Measurements from ENCODE around the gene HORMAD2. TPM values are rescaled to one million over a fixed set of nuclear protein-coding genes. Genes with fewer than 3 reads are reported as not detected.
A peak's percentile ranks its signal among the peaks of the same experiment; 100 is the strongest.

The HORMAD2 gene
- total RNA-seq, 1 donor from 2014 or later, result not detected

DNA sequence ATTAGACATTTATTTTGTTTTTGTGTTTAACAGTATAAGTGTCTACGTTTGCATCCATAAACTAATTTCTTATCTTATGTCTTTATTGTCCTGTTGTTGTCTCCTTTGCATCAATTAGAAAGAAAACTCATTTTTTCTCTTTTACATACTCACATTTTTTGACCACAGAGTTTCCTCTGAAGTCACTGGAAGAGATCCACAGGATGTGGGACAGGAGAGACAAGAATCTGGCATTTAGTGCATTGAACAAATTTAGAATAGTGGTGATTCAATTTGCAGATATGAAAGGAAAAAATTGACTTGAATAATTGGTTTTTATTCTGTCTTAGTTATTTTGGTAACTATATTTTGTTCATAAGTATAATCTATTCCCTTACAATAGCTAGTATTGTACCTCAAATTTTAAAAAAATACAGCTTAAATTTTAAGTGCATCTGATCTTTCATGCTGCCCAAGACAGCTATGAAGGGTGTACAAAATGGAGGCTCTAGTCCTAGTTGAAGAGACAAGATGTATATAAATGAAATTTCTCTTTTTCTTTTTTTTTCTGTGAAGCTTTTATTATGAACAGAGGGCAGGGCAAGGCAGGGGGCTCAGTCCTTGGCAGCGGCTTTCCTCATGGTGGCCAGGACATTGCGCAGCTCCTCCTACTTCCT lies 24.4 kb downstream of the HORMAD2 start:
- Mint-ChIP-seq H3K4me1 (ENCODE audit: unreplicated experiment) (peaks cover 1% of the 10 kb centered on the region), H3K27me3 (ENCODE audit: unreplicated experiment) (peaks cover 6% of the 10 kb centered on the region), H3K9me3 (ENCODE audit: unreplicated experiment) (no peaks in the 10 kb centered on the region), H3K4me3 (ENCODE audit: unreplicated experiment) (no peak overlapping the region), H3K36me3 (ENCODE audit: unreplicated experiment) (no peaks in the 10 kb centered on the region), H3K27ac (ENCODE audit: unreplicated experiment) (no peak overlapping the region)
- TF ChIP-seq, protein P1, sequence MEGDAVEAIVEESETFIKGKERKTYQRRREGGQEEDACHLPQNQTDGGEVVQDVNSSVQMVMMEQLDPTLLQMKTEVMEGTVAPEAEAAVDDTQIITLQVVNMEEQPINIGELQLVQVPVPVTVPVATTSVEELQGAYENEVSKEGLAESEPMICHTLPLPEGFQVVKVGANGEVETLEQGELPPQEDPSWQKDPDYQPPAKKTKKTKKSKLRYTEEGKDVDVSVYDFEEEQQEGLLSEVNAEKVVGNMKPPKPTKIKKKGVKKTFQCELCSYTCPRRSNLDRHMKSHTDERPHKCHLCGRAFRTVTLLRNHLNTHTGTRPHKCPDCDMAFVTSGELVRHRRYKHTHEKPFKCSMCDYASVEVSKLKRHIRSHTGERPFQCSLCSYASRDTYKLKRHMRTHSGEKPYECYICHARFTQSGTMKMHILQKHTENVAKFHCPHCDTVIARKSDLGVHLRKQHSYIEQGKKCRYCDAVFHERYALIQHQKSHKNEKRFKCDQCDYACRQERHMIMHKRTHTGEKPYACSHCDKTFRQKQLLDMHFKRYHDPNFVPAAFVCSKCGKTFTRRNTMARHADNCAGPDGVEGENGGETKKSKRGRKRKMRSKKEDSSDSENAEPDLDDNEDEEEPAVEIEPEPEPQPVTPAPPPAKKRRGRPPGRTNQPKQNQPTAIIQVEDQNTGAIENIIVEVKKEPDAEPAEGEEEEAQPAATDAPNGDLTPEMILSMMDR (IDR thresholded peaks at IDR 0.05), result no peak
- DNase-seq (ENCODE audit: extremely low spot score, unreplicated experiment), result no peak

DNA sequence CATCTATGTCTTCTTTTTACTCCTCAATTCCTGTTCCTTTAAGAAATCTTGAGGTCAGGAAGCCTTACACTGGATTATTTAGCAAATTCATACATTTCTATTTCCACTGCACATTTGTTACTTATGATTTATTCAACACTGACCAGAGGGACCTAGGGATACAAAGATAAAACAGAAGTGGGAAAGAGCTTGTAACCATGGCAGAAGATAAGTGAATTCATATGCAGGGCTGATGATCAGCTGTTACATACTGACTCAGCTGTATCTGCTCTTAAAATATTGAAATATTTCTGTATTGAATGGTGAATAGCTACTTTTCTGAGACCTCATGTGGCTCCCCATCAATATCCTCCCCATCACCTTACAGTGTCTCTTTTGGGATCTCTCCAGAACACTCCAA lies 25.2 kb downstream of the HORMAD2 start:
- Mint-ChIP-seq H3K4me3 (ENCODE audit: unreplicated experiment) (no peak overlapping the region), H3K27me3 (ENCODE audit: unreplicated experiment) (peaks cover 3% of the 10 kb centered on the region), H3K9me3 (ENCODE audit: unreplicated experiment) (no peaks in the 10 kb centered on the region), H3K4me1 (ENCODE audit: unreplicated experiment) (peaks cover 1% of the 10 kb centered on the region), H3K27ac (ENCODE audit: unreplicated experiment) (no peak overlapping the region), H3K36me3 (ENCODE audit: unreplicated experiment) (no peaks in the 10 kb centered on the region)
- TF ChIP-seq, protein P1 (IDR thresholded peaks at IDR 0.05), result no peak
- DNase-seq (ENCODE audit: extremely low spot score, unreplicated experiment), result no peak

DNA sequence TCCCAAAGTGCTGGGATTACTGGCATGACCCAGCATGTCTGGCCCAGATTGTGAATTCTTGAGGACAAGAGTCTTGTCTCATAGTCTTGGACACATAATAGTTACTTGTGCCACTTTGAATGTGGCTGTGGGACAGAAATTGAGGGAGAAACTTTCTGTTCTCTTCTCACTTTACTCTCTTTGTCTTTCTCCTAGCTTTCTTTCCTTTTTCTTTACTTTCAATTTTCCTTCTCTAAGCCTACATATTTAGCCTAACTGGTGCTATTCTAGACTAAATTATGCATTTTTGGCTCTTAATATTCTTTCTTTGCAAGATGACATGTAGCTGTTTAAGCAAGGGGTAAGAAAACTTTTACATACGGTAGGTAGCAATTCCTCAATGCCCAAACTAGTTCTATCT lies 33.2 kb downstream of the HORMAD2 start:
- no peak for DNase-seq (ENCODE audit: extremely low spot score, unreplicated experiment)
- H3K9me3 Mint-ChIP-seq (ENCODE audit: unreplicated experiment), result no peaks in the 10 kb centered on the region
- H3K27me3 Mint-ChIP-seq (ENCODE audit: unreplicated experiment), result no peaks in the 10 kb centered on the region
- peak overlapping the region; percentile 40 for H3K27ac Mint-ChIP-seq (ENCODE audit: unreplicated experiment)
- H3K4me3 Mint-ChIP-seq (ENCODE audit: unreplicated experiment), result no peak overlapping the region
- TF ChIP-seq, protein P1 (IDR thresholded peaks at IDR 0.05), result no peak
- peaks cover 13% of the 10 kb centered on the region for H3K4me1 Mint-ChIP-seq (ENCODE audit: unreplicated experiment)
- no peaks in the 10 kb centered on the region for H3K36me3 Mint-ChIP-seq (ENCODE audit: unreplicated experiment)

DNA sequence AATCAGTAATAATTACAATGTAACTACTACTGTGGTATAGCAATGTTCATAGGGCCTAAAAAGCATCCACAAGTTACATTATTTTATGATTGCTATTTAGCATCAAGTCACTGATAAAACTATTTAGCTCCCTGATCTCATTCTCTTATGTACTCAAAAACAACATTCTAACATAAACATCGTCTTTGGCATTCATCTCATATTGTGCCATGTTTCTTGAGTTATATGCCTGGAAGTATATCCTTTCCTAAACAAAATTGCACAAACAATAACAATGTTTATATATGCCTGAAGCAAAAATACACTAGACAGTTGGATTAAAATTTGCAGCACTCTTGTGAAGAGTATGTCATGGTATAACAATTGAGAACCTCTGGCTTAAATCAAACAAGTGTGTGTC lies 34.1 kb downstream of the HORMAD2 start:
- Mint-ChIP-seq H3K27me3 (ENCODE audit: unreplicated experiment) (no peaks in the 10 kb centered on the region), H3K4me1 (ENCODE audit: unreplicated experiment) (peaks cover 11% of the 10 kb centered on the region), H3K36me3 (ENCODE audit: unreplicated experiment) (no peaks in the 10 kb centered on the region), H3K9me3 (ENCODE audit: unreplicated experiment) (no peaks in the 10 kb centered on the region), H3K27ac (ENCODE audit: unreplicated experiment) (peak overlapping the region; percentile 40), H3K4me3 (ENCODE audit: unreplicated experiment) (no peak overlapping the region)
- TF ChIP-seq, protein P1 (IDR thresholded peaks at IDR 0.05), result no peak
- DNase-seq (ENCODE audit: extremely low spot score, unreplicated experiment), result no peak

DNA sequence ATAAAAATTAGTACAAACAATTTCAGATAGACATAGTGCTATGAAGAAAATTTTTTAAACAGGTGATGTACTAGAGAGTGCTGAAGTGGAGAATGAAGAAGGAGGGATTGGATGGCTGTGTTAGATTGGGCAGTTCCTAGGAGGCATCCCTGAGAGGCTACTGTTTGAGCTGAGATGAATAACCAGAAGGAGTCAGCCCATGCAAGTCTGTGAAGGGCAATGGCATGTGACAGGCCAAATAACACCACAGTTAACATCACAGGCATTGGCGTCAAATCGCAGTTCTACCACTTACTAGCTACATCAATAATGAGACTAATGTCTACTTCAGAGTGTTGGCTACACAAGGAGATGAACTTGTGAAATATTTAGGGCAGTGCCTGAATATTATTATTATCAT lies 35.4 kb downstream of the HORMAD2 start:
- no peak for DNase-seq (ENCODE audit: extremely low spot score, unreplicated experiment)
- Mint-ChIP-seq H3K9me3 (ENCODE audit: unreplicated experiment) (no peaks in the 10 kb centered on the region), H3K27me3 (ENCODE audit: unreplicated experiment) (no peaks in the 10 kb centered on the region), H3K27ac (ENCODE audit: unreplicated experiment) (no peak overlapping the region), H3K36me3 (ENCODE audit: unreplicated experiment) (no peaks in the 10 kb centered on the region), H3K4me1 (ENCODE audit: unreplicated experiment) (peaks cover 11% of the 10 kb centered on the region), H3K4me3 (ENCODE audit: unreplicated experiment) (no peak overlapping the region)
- TF ChIP-seq, protein P1 (IDR thresholded peaks at IDR 0.05), result no peak

Data from osteocyte (in vitro differentiated cells).